ENCODE results near the gene FTL. TPM values are rescaled to one million over a fixed set of nuclear protein-coding genes. Genes with fewer than 3 reads are reported as not detected.

Gene FTL
- total and polyA plus RNA-seq, 2 donors from 2014 or later: 1,841 to 17,016 TPM

DNA sequence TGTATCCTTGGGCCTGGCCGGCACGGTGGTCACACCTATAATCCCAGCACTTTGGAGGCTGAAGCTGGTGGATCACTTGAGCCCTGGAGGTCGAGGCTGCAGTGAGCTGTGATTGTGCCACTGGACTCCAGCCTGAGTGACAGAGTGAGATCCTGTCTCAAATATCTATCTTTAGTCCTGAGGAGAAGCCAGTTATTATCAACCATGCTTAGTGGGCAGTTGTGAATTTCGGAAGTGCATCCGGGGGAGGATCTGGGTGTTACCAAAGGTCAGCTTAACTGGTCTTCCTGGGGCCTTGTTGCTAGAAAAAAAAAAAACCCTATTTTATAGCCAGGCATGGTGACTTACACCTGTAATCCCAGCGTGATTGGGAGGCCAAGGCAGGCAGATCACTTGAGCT lies 22.0 kb upstream of the FTL start:
- no peak overlapping the region for H3K27ac ChIP-seq (ENCODE audit: low read depth in 2 of 2, low read length in 2 of 2)
- H3K9me3 ChIP-seq (ENCODE audit: control insufficient read depth in 2 of 3, insufficient read depth in 1 of 3, low read length in 3 of 3): peaks cover 0 to 4% (median 0%) of the 10 kb centered on the region in 3 donors
- H3K4me1 ChIP-seq (ENCODE audit: control insufficient read depth in 2 of 3, insufficient read depth in 2 of 3, low read depth in 1 of 3, low read length in 3 of 3): no peaks in the 10 kb centered on the region
- intact Hi-C loops (cut with DNase I): no loop called here
- FAIRE-seq: no peak
- no peak for DNase-seq
- TF ChIP-seq, protein P1, sequence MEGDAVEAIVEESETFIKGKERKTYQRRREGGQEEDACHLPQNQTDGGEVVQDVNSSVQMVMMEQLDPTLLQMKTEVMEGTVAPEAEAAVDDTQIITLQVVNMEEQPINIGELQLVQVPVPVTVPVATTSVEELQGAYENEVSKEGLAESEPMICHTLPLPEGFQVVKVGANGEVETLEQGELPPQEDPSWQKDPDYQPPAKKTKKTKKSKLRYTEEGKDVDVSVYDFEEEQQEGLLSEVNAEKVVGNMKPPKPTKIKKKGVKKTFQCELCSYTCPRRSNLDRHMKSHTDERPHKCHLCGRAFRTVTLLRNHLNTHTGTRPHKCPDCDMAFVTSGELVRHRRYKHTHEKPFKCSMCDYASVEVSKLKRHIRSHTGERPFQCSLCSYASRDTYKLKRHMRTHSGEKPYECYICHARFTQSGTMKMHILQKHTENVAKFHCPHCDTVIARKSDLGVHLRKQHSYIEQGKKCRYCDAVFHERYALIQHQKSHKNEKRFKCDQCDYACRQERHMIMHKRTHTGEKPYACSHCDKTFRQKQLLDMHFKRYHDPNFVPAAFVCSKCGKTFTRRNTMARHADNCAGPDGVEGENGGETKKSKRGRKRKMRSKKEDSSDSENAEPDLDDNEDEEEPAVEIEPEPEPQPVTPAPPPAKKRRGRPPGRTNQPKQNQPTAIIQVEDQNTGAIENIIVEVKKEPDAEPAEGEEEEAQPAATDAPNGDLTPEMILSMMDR (IDR thresholded peaks at IDR 0.05; ENCODE audit: borderline replicate concordance, extremely low read depth, insufficient read depth): no peak
- no peak overlapping the region for H3K9ac ChIP-seq (ENCODE audit: low read length in 3 of 3)
- no peaks in the 10 kb centered on the region for H3K27me3 ChIP-seq (ENCODE audit: control insufficient read depth, insufficient read depth, low read length)
- H3K36me3 ChIP-seq (ENCODE audit: control insufficient read depth in 2 of 3, insufficient read depth in 3 of 3, low read length in 3 of 3): peaks cover 0 to 2% (median 0%) of the 10 kb centered on the region in 3 donors
- no peak overlapping the region for H3K4me3 ChIP-seq (ENCODE audit: low read length in 3 of 3)

DNA sequence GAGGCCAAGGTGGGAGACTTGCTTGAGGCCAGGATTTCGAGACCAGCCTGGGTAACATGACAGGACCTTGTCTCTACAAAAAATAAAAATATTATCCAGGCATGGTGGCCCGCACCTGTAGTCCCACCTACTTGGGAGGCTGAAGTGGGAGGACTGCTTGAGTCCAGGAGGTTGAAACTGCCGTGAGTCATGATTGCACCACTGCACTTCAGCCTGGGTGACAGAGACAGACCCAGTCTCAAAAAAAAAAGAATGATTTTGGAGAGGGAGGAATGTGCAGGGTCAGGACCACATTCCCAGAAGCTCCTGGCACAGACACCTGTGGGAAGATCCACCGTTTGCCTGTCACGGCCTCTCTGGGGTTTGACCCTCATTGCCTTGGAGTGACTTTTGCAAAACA lies 19.7 kb upstream of the FTL start:
- no peaks in the 10 kb centered on the region for H3K4me1 ChIP-seq (ENCODE audit: control insufficient read depth in 2 of 3, insufficient read depth in 2 of 3, low read depth in 1 of 3, low read length in 3 of 3)
- TF ChIP-seq, protein P1 (IDR thresholded peaks at IDR 0.05; ENCODE audit: borderline replicate concordance, extremely low read depth, insufficient read depth): no peak
- H3K9me3 ChIP-seq (ENCODE audit: control insufficient read depth in 2 of 3, insufficient read depth in 1 of 3, low read length in 3 of 3): peaks cover 0 to 4% (median 0%) of the 10 kb centered on the region in 3 donors
- H3K27me3 ChIP-seq (ENCODE audit: control insufficient read depth, insufficient read depth, low read length): no peaks in the 10 kb centered on the region
- no peak overlapping the region for H3K4me3 ChIP-seq (ENCODE audit: low read length in 3 of 3)
- DNase-seq: no peak
- intact Hi-C loops (cut with DNase I): no loop called here
- H3K27ac ChIP-seq (ENCODE audit: low read depth in 2 of 2, low read length in 2 of 2): no peak overlapping the region
- H3K9ac ChIP-seq (ENCODE audit: low read length in 3 of 3): no peak overlapping the region
- FAIRE-seq: no peak
- H3K36me3 ChIP-seq (ENCODE audit: control insufficient read depth in 2 of 3, insufficient read depth in 3 of 3, low read length in 3 of 3): peaks cover 0 to 2% (median 0%) of the 10 kb centered on the region in 3 donors

DNA sequence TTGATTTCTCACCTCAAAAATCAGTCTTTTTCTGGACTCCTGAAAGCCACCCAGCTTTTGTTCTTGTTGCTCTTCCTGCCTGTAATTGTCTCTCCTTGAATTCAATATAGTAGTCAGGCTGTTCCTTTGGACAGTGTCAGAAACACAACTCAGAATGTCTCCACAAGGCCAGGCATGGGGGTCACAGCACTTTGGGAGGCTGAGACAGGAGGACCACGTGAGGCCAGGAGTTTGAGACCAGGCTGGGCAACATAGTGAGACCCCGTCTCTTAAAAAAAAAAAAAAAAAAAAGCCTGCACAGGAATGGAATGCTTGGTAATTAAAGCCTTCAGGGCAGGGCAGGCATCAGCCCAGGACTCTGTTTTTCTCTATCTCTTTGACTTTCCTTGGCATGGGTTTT lies 19.3 kb upstream of the FTL start:
- H3K27ac ChIP-seq (ENCODE audit: low read depth in 2 of 2, low read length in 2 of 2): no peak overlapping the region
- H3K4me3 ChIP-seq (ENCODE audit: low read length in 3 of 3): no peak overlapping the region
- H3K9ac ChIP-seq (ENCODE audit: low read length in 3 of 3): no peak overlapping the region
- peak in 1 of 5 donors; percentile 15 for DNase-seq
- FAIRE-seq: no peak
- intact Hi-C loops (cut with DNase I): no loop called here
- no peaks in the 10 kb centered on the region for H3K27me3 ChIP-seq (ENCODE audit: control insufficient read depth, insufficient read depth, low read length)
- TF ChIP-seq, protein P1 (IDR thresholded peaks at IDR 0.05; ENCODE audit: borderline replicate concordance, extremely low read depth, insufficient read depth): no peak
- H3K4me1 ChIP-seq (ENCODE audit: control insufficient read depth in 2 of 3, insufficient read depth in 2 of 3, low read depth in 1 of 3, low read length in 3 of 3): no peaks in the 10 kb centered on the region
- H3K36me3 ChIP-seq (ENCODE audit: control insufficient read depth in 2 of 3, insufficient read depth in 3 of 3, low read length in 3 of 3): peaks cover 0 to 2% (median 0%) of the 10 kb centered on the region in 3 donors
- H3K9me3 ChIP-seq (ENCODE audit: control insufficient read depth in 2 of 3, insufficient read depth in 1 of 3, low read length in 3 of 3): peaks cover 0 to 4% (median 0%) of the 10 kb centered on the region in 3 donors
